HEK293 (cell line): Measurements from ENCODE around the gene SPTBN1.
A peak's percentile ranks its signal among the peaks of the same experiment; 100 is the strongest.

Source experiments
- SALL2 ChIP-seq: fragments of 450-650 bp; formaldehyde crosslinking; IDR thresholded peaks from 2 replicates; pipeline ENCODE4 v1.5.0; 2017; ENCODE audit warnings: missing biosample characterization, mild to moderate bottlenecking, missing genetic modification characterization, borderline replicate concordance
- SP2 ChIP-seq: fragments of 450-650 bp; formaldehyde crosslinking; IDR thresholded peaks from 2 replicates; pipeline ENCODE4 v1.5.1; 2016; ENCODE audit warnings: missing biosample characterization, missing genetic modification characterization
- ZNF311 ChIP-seq: fragments of 450-650 bp; formaldehyde crosslinking; IDR thresholded peaks from 2 replicates; pipeline ENCODE4 v1.5.1; 2017; ENCODE audit warnings: missing biosample characterization, missing genetic modification characterization, borderline replicate concordance
- ZNF544 ChIP-seq: fragments of 450-650 bp; formaldehyde crosslinking; IDR thresholded peaks from 2 replicates; pipeline ENCODE4 v1.5.0; 2017; ENCODE audit warnings: missing biosample characterization, missing genetic modification characterization
- ZNF664 ChIP-seq: fragments of 450-650 bp; formaldehyde crosslinking; IDR thresholded peaks from 2 replicates; pipeline ENCODE4 v1.5.1; 2016; ENCODE audit warnings: missing biosample characterization, missing genetic modification characterization
- ZNF701 ChIP-seq: fragments of 450-650 bp; formaldehyde crosslinking; IDR thresholded peaks from 2 replicates; pipeline ENCODE4 v1.5.1; 2016; ENCODE audit warnings: missing biosample characterization, missing genetic modification characterization
- ZSCAN23 ChIP-seq: fragments of 450-650 bp; formaldehyde crosslinking; IDR thresholded peaks from 2 replicates; pipeline ENCODE4 v1.5.1; 2016; ENCODE audit warnings: missing biosample characterization, missing genetic modification characterization
- TF ChIP-seq, protein P1 (sequence below): fragments of 450-650 bp; formaldehyde crosslinking; IDR thresholded peaks from 2 replicates; pipeline ENCODE4 v1.5.1; 2016; ENCODE audit warnings: missing biosample characterization, missing genetic modification characterization, borderline replicate concordance
- TF ChIP-seq, protein P2 (sequence below): fragments of 450-650 bp; formaldehyde crosslinking; IDR thresholded peaks from 2 replicates; pipeline ENCODE4 v1.5.1; 2017; ENCODE audit warnings: missing biosample characterization, missing genetic modification characterization
- TF ChIP-seq, protein P3 (sequence below): fragments of 450-650 bp; formaldehyde crosslinking; IDR thresholded peaks from 2 replicates; pipeline ENCODE4 v1.5.1; 2016; ENCODE audit warnings: missing biosample characterization, missing genetic modification characterization
- TF ChIP-seq, protein P4 (sequence below): fragments of 450-650 bp; formaldehyde crosslinking; IDR thresholded peaks from 2 replicates; pipeline ENCODE4 v1.5.1; 2016; ENCODE audit warnings: missing biosample characterization, missing genetic modification characterization
- TF ChIP-seq, protein P5 (sequence below): fragments of 450-650 bp; formaldehyde crosslinking; IDR thresholded peaks from 2 replicates; pipeline ENCODE4 v1.5.1; 2016; ENCODE audit warnings: missing biosample characterization, missing genetic modification characterization, borderline replicate concordance
- TF ChIP-seq, protein P6 (sequence below): fragments of 450-650 bp; formaldehyde crosslinking; IDR thresholded peaks from 2 replicates; pipeline ENCODE4 v1.5.1; 2016; ENCODE audit warnings: missing biosample characterization, missing genetic modification characterization
- TF ChIP-seq, protein P7 (sequence below): fragments of 450-650 bp; formaldehyde crosslinking; IDR thresholded peaks from 2 replicates; pipeline ENCODE4 v1.5.0; 2017; ENCODE audit warnings: missing biosample characterization, missing genetic modification characterization, borderline replicate concordance

Gene SPTBN1

DNA sequence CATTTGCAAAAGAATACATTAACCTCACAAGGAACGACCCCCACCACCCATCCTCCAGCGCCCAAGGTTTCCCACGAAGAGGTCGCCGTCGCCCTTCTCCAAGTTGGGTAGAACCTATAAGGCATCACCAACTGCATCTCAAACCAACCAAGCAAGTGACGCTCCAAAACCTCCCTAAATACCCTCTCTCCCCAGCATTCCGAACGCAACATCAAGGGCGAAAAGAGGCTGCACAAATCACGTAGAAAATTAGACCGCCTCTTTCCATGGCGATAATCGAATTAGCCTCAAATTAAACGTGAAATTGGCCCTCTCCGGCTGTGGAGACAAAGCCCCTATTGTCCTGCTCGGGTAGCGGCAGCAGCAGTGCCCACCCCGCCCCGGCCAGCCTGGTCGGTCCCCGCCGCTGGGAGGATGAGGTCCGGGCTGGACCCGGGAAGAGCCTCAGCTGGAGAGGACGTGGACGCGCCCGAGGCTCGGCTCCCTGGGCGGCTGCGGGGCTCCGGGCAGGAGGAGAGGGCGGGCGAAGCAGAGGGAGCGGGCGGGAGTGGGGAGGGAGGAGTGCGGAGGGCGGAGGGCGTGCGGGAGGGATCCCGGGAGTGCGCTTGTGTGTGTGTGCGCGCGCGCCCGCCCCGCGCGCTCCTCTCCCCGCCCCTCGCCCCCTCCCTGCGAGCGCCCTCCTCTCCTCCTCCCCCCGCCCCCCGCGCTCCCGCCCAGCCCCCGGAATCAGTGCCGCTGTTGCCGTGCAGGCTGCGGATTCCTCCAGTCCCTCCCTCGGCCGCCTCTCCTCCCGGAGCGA, at the start of gene SPTBN1 (continued):
- TF ChIP-seq, protein P1, sequence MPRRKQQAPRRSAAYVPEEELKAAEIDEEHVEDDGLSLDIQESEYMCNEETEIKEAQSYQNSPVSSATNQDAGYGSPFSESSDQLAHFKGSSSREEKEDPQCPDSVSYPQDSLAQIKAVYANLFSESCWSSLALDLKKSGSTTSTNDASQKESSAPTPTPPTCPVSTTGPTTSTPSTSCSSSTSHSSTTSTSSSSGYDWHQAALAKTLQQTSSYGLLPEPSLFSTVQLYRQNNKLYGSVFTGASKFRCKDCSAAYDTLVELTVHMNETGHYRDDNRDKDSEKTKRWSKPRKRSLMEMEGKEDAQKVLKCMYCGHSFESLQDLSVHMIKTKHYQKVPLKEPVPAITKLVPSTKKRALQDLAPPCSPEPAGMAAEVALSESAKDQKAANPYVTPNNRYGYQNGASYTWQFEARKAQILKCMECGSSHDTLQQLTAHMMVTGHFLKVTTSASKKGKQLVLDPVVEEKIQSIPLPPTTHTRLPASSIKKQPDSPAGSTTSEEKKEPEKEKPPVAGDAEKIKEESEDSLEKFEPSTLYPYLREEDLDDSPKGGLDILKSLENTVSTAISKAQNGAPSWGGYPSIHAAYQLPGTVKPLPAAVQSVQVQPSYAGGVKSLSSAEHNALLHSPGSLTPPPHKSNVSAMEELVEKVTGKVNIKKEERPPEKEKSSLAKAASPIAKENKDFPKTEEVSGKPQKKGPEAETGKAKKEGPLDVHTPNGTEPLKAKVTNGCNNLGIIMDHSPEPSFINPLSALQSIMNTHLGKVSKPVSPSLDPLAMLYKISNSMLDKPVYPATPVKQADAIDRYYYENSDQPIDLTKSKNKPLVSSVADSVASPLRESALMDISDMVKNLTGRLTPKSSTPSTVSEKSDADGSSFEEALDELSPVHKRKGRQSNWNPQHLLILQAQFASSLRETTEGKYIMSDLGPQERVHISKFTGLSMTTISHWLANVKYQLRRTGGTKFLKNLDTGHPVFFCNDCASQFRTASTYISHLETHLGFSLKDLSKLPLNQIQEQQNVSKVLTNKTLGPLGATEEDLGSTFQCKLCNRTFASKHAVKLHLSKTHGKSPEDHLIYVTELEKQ (tag by site-specific recombination) = no peak
- TF ChIP-seq SP2 (tag by site-specific recombination) = peak; percentile 77
- TF ChIP-seq ZSCAN23 (tag by site-specific recombination) = no peak
- TF ChIP-seq SALL2 (tag by site-specific recombination) = no peak
- TF ChIP-seq, protein P2, sequence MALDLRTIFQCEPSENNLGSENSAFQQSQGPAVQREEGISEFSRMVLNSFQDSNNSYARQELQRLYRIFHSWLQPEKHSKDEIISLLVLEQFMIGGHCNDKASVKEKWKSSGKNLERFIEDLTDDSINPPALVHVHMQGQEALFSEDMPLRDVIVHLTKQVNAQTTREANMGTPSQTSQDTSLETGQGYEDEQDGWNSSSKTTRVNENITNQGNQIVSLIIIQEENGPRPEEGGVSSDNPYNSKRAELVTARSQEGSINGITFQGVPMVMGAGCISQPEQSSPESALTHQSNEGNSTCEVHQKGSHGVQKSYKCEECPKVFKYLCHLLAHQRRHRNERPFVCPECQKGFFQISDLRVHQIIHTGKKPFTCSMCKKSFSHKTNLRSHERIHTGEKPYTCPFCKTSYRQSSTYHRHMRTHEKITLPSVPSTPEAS = 0 out of 2 replicates have a peak, but pooled peaks have one; percentile 29
- TF ChIP-seq, protein P3, sequence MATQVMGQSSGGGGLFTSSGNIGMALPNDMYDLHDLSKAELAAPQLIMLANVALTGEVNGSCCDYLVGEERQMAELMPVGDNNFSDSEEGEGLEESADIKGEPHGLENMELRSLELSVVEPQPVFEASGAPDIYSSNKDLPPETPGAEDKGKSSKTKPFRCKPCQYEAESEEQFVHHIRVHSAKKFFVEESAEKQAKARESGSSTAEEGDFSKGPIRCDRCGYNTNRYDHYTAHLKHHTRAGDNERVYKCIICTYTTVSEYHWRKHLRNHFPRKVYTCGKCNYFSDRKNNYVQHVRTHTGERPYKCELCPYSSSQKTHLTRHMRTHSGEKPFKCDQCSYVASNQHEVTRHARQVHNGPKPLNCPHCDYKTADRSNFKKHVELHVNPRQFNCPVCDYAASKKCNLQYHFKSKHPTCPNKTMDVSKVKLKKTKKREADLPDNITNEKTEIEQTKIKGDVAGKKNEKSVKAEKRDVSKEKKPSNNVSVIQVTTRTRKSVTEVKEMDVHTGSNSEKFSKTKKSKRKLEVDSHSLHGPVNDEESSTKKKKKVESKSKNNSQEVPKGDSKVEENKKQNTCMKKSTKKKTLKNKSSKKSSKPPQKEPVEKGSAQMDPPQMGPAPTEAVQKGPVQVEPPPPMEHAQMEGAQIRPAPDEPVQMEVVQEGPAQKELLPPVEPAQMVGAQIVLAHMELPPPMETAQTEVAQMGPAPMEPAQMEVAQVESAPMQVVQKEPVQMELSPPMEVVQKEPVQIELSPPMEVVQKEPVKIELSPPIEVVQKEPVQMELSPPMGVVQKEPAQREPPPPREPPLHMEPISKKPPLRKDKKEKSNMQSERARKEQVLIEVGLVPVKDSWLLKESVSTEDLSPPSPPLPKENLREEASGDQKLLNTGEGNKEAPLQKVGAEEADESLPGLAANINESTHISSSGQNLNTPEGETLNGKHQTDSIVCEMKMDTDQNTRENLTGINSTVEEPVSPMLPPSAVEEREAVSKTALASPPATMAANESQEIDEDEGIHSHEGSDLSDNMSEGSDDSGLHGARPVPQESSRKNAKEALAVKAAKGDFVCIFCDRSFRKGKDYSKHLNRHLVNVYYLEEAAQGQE (tag by site-specific recombination) = no peak
- TF ChIP-seq ZNF544 = no peak
- no peak for TF ChIP-seq ZNF701
- no peak for TF ChIP-seq ZNF311
- TF ChIP-seq, protein P4, sequence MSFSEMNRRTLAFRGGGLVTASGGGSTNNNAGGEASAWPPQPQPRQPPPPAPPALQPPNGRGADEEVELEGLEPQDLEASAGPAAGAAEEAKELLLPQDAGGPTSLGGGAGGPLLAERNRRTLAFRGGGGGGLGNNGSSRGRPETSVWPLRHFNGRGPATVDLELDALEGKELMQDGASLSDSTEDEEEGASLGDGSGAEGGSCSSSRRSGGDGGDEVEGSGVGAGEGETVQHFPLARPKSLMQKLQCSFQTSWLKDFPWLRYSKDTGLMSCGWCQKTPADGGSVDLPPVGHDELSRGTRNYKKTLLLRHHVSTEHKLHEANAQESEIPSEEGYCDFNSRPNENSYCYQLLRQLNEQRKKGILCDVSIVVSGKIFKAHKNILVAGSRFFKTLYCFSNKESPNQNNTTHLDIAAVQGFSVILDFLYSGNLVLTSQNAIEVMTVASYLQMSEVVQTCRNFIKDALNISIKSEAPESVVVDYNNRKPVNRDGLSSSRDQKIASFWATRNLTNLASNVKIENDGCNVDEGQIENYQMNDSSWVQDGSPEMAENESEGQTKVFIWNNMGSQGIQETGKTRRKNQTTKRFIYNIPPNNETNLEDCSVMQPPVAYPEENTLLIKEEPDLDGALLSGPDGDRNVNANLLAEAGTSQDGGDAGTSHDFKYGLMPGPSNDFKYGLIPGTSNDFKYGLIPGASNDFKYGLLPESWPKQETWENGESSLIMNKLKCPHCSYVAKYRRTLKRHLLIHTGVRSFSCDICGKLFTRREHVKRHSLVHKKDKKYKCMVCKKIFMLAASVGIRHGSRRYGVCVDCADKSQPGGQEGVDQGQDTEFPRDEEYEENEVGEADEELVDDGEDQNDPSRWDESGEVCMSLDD (tag by site-specific recombination) = no peak
- TF ChIP-seq, protein P5, sequence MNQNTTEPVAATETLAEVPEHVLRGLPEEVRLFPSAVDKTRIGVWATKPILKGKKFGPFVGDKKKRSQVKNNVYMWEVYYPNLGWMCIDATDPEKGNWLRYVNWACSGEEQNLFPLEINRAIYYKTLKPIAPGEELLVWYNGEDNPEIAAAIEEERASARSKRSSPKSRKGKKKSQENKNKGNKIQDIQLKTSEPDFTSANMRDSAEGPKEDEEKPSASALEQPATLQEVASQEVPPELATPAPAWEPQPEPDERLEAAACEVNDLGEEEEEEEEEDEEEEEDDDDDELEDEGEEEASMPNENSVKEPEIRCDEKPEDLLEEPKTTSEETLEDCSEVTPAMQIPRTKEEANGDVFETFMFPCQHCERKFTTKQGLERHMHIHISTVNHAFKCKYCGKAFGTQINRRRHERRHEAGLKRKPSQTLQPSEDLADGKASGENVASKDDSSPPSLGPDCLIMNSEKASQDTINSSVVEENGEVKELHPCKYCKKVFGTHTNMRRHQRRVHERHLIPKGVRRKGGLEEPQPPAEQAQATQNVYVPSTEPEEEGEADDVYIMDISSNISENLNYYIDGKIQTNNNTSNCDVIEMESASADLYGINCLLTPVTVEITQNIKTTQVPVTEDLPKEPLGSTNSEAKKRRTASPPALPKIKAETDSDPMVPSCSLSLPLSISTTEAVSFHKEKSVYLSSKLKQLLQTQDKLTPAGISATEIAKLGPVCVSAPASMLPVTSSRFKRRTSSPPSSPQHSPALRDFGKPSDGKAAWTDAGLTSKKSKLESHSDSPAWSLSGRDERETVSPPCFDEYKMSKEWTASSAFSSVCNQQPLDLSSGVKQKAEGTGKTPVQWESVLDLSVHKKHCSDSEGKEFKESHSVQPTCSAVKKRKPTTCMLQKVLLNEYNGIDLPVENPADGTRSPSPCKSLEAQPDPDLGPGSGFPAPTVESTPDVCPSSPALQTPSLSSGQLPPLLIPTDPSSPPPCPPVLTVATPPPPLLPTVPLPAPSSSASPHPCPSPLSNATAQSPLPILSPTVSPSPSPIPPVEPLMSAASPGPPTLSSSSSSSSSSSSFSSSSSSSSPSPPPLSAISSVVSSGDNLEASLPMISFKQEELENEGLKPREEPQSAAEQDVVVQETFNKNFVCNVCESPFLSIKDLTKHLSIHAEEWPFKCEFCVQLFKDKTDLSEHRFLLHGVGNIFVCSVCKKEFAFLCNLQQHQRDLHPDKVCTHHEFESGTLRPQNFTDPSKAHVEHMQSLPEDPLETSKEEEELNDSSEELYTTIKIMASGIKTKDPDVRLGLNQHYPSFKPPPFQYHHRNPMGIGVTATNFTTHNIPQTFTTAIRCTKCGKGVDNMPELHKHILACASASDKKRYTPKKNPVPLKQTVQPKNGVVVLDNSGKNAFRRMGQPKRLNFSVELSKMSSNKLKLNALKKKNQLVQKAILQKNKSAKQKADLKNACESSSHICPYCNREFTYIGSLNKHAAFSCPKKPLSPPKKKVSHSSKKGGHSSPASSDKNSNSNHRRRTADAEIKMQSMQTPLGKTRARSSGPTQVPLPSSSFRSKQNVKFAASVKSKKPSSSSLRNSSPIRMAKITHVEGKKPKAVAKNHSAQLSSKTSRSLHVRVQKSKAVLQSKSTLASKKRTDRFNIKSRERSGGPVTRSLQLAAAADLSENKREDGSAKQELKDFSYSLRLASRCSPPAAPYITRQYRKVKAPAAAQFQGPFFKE (tag by site-specific recombination) = no peak
- TF ChIP-seq, protein P6, sequence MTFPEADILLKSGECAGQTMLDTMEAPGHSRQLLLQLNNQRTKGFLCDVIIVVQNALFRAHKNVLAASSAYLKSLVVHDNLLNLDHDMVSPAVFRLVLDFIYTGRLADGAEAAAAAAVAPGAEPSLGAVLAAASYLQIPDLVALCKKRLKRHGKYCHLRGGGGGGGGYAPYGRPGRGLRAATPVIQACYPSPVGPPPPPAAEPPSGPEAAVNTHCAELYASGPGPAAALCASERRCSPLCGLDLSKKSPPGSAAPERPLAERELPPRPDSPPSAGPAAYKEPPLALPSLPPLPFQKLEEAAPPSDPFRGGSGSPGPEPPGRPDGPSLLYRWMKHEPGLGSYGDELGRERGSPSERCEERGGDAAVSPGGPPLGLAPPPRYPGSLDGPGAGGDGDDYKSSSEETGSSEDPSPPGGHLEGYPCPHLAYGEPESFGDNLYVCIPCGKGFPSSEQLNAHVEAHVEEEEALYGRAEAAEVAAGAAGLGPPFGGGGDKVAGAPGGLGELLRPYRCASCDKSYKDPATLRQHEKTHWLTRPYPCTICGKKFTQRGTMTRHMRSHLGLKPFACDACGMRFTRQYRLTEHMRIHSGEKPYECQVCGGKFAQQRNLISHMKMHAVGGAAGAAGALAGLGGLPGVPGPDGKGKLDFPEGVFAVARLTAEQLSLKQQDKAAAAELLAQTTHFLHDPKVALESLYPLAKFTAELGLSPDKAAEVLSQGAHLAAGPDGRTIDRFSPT (tag by site-specific recombination) = peak; percentile 70; the same call in 1 of the 2 replicates
- TF ChIP-seq, protein P7, sequence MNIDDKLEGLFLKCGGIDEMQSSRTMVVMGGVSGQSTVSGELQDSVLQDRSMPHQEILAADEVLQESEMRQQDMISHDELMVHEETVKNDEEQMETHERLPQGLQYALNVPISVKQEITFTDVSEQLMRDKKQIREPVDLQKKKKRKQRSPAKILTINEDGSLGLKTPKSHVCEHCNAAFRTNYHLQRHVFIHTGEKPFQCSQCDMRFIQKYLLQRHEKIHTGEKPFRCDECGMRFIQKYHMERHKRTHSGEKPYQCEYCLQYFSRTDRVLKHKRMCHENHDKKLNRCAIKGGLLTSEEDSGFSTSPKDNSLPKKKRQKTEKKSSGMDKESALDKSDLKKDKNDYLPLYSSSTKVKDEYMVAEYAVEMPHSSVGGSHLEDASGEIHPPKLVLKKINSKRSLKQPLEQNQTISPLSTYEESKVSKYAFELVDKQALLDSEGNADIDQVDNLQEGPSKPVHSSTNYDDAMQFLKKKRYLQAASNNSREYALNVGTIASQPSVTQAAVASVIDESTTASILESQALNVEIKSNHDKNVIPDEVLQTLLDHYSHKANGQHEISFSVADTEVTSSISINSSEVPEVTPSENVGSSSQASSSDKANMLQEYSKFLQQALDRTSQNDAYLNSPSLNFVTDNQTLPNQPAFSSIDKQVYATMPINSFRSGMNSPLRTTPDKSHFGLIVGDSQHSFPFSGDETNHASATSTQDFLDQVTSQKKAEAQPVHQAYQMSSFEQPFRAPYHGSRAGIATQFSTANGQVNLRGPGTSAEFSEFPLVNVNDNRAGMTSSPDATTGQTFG (tag by site-specific recombination) = no peak
- TF ChIP-seq ZNF664 (tag by site-specific recombination) = no peak
